ENCODE results near the gene MAST2.

Gene MAST2

DNA sequence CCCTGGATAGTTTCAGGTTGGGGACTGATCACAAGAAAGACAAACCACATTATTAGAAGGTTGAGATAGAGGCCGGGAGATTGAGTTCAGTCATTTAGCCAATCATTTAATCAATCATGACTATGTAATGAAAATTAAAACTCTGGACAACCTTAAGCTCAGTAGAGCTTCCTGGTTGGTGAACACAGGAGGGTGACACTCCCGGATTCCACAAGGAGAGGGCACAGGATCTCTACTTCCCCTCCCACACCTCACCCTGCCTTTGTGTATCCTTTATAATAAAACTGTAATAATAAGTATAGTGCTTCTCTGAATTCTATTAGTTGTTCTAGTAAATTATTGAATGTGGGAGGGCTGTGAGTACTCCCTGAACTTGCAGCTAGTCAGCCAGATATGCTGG lies 178.9 kb downstream of the MAST2 start:
- no peak for DNase-seq (ENCODE audit: low read depth)

DNA sequence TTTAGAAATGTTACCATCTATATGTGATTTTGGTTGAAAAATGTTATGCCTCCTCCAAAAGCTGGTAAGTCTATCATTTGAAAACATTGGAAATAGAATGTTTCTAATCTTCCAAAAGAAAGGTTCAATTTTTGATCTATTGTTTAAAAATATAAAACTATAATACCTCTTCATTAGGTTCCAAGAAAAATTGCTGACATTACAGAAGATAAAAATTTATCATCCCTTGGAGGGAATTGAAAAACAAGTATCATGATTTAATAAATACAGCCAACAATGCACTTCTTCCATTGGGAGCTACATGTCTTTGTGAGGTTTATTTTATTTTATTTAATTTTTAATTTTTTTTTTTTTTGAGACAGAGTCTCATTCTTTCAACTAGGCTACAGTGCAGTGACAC lies 180.6 kb downstream of the MAST2 start:
- DNase-seq (ENCODE audit: low read depth): no peak

DNA sequence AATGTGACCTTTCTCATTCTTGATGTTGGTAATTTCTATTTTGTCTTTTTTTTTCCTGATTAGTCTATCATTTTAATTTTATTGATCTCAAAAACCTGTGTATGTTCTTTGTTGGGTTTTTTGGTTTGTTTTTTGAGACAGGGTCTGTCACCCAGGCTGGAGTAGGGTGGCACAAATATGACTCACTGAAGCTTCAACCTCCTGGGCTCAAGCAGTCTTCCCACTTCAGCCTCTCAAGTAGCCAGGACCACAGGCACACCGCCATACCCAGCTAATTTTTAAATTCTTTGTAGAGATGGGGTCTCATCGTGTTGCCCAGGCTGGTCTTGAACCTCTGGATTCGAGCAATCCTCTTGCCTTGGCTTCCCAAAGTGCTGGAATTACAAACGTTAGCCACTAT lies 183.8 kb downstream of the MAST2 start:
- no peak for DNase-seq (ENCODE audit: low read depth)

DNA sequence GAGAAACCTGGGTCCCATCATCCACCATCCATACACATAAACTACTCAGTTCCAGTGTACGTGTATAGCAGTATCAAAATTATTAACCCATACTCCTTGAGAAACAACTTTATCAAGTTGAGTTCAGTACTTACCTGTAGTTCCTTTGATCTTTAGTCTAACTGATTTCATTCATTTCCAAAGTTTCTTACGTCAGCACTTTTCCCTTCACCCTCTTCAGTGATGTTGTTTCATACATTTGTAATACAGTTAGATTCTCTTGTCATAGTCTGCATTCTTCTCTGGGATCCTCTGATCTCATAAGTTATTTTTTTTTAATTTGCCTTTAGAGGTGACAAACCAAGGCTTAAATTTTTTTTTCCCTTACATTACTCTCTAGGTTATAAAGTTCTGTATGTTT lies 185.8 kb downstream of the MAST2 start:
- no peak for DNase-seq (ENCODE audit: low read depth)

DNA sequence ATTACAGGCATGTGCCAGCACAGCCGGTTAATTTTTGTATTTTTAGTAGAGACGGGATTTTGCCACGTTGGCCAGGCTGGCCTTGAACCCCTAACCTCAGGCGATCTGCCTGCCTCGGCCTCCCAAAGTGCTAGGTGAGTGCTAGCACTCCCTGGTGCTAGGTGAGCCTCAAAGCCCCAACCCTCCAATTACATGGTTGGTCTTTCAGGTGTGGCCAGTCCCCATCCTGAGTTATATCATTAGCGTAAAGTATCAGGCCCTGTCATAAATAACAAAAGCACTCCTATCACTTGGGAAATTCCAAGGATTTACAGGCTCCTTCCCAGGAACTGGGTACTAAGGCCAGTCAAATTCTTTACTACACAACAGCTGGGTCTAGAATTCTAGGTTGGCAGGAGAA lies 191.0 kb downstream of the MAST2 start:
- DNase-seq (ENCODE audit: low read depth): no peak

DNA sequence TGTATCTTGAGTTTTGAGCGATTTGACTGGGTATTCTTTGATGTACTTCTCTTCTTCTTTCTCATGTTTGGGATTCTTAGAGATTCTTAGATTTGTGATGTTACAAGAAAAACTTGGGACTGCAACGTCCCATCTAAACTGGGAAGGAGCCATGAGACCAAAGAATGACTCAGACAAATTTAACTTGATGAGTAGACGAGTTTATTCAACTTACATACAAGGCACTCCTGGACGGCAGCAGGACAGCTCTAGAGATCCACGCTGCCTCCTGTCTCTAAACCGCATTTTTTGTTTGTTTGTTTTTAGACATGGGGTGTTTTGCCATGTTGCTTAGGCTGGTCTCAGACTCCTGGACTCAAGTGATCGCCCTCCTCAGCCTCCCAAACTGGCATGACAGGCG lies 191.9 kb downstream of the MAST2 start:
- DNase-seq (ENCODE audit: low read depth): no peak

DNA sequence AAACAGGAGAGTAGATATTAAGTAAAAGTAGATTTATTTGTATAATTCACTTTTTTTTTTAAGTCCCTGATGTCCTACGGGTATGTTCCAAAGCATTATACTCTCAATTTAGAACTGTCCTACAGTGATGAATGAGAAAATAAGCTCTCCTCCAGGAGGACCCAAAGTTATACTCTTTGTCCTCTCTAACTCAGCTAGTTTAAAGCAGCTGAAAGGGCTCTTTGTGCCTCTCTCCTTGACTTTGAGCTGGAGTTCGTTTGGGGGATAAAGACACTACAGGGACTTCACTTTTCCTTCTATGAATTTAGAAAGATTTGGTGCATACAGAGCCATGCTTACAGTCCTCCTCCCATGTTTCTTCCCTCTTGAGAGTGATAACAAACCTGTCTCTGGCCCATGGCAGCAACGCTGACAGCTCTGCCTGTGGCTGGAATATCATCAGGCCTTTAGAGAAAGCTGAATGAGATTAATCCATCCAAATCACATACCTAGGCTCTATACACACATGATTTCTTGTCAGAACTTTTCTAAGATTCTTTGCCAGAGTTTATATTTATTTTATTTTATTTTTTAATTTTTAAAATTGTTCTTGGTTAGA lies 194.7 kb downstream of the MAST2 start:
- DNase-seq (ENCODE audit: low read depth): no peak

DNA sequence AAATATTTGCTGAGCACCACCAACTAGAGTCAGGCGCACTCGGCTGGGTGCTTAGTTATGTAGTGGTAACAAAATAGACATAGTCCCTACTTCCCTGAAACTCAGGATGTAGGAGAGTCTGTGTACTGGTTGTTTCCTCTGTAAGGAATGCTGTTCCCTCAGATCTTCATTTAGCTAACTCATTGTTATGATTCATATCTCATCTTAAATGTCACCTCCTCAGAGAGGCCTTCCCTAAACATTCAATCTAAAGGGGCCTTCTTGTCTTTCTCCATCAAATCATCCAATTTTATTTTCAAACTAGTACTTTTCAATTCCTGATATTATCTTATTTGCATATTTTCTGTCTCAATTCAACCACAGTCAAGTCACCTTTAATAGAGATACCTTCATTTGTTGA lies 196.1 kb downstream of the MAST2 start:
- DNase-seq (ENCODE audit: low read depth): no peak

DNA sequence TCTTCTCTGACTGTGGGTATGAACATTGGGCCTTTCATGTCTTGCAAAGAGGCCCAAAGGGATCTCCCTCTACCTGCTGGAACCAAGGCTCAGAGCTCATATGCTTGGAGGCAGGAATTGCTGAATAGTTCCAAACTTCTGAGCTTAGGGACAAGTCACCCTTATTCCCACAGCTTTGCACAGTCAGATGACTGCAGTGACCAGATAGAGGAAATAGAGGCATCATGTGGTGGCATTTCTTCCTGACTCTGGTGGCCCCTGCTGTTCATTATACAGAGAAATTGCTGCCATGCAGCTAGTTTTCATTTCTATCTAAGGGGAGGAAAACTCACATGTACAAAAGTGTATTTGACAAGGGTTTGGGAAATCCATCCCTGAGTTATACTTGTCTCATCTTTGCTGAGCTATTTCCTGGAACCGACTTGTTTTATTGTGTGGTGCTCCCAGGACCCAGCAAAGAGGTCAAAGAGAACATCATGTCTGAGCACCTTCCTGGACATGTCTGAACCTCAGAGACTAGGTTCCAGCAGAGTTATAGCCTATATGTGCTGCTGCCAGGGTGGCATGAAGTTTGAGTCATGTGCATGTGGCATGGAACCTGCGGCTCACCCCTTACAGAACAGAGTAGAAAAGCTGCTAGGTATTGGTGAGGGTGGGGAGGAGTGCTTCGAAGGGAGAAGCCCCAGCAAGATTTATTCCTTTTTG lies 197.8 kb downstream of the MAST2 start:
- no peak for DNase-seq (ENCODE audit: low read depth)

DNA sequence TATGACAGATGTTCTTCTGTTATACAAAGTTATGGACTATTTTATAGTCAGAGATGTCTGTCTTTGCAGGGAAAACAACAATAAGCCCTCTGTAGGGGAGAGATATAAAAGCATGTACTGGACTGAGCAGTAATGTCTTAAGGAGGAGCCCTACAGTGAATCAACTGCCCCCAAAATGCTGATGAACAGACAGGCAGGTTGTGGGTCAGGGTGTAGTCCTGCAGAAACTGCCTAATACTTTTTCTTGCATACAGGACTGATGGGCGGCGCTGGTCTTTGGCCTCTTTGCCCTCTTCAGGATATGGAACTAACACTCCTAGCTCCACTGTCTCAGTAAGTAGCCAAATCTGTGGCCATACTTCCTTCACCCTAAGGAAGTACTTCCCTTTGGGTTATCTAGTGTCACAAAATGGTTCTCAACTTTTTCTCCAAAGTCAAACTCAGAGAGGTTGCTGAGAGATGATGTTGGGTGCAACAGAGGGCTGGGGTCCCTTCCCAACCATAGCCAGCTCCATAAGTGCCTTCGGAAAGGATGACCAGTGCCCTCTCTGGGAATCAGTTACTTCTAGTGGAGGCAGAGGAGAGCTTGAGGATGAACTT lies 199.2 kb downstream of the MAST2 start:
- DNase-seq (ENCODE audit: low read depth): no peak

DNA sequence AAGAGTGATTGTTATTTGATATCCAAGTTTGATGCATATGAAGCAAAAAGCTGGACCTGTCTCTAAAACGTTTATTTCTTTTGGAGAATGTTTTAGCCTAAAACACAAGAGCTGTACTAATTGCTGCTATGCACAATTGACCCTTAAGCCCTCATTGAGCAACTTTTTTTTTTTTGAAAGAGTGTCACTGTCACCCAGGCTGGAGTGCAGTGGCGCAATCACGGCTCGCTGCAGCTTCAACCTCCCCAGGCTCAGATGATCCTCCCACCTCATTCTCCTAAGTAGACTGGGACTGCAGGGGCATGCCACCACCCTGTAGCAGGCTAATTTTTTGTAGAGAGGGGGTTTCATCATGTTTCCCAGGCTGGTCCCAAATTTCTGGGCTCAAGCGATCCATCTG lies 199.9 kb downstream of the MAST2 start:
- DNase-seq (ENCODE audit: low read depth): no peak

DNA sequence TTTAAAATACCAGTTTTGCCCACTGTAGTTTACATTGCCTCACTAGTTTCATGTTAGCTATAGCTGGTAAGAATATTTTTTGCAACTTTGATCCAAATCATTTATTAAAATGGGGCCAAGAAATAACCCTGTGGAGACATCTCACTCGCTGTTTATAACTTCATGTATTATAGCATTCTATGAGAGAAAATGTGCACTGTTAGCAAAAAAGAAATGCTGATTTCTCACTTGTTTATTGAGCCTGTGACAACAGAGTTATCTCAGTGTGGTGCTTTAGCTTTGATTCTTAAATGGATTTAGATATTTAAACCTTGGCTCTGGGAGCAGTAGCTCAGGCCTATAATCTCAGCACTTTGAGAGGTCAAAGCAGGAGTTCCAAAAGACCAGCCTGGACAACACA lies 201.1 kb downstream of the MAST2 start:
- DNase-seq (ENCODE audit: low read depth): no peak

DNA sequence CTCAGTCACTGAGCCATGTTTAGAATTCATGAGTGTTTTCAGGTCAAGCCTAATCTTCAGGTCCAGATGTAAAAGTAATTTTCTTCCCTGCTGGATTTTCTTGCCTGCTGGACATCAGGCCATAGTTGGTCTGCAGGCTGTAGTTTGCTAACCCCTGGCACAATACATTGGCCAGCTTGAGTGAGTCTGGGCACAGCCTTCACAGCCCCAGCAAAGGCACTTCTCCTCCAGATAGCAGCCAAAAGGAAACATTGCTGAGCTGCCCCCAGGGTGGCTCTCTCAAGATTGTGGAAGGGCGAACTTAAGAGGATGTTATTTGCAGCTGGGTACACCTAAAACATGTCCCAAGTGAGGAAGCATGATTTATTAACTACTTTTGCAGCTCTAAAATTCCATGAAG lies 202.2 kb downstream of the MAST2 start:
- no peak for DNase-seq (ENCODE audit: low read depth)

DNA sequence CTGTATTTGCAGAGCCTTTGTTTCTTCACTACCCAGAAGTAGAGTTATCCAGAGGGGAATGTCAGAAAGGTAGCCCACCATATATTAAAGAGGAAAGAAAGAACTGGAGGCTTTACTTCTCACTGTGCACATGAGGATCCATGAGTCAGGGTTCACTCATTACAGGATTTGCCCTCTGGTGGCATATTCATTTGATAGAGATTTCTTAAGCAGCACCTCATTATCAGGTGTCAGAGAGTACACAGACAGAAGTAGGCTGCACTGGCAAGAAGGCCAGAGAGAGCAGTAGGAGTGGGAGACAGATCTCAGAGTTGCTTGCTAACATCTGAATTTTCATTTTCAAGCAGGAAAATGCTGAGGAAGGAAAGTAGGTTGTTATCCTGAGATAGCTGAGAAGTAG lies 205.2 kb downstream of the MAST2 start:
- no peak for DNase-seq (ENCODE audit: low read depth)

DNA sequence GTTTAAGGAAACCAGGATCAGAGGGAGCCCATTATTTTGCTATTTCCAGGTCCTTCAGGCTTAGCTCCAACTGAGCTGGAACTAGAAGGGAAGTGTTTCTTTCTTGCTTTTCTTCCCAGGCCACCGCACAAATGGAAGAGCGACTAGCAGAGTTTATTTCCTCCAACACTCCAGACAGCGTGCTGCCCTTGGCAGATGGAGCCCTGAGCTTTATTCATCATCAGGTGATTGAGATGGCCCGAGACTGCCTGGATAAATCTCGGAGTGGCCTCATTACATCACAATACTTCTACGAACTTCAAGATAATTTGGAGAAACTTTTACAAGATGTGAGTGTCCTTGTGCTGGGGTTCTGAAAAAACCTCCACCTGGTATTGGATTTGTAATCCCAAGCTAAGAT lies 207.2 kb downstream of the MAST2 start:
- DNase-seq (ENCODE audit: low read depth): no peak

DNA sequence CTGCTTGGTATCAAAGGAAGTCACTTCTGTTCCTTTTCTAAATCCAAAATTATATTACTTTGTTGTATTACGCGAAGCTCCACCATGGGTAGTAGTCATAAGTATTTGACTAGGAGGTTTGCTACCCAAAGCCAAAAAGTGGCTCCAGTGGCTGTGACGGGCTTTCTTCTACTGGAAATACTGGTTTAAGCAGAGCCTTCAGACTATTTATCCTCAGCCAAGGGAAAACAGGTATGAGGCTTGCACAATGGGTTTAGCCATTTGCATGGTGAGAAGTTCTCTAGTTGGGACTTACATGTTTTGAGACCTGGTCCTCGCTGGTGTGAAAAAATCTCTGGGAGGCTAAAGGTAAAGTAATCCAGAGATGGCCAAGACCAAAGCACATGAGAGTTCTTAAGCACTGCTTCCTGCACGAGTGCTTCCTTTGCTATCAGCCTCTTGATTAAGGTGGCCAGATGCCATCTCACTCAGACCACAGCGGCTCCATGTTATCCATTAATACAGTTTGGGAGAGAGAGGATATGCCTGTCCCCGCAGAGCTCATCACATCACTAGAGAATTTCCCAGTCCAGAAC lies 207.8 kb downstream of the MAST2 start:
- DNase-seq (ENCODE audit: low read depth): no peak

DNA sequence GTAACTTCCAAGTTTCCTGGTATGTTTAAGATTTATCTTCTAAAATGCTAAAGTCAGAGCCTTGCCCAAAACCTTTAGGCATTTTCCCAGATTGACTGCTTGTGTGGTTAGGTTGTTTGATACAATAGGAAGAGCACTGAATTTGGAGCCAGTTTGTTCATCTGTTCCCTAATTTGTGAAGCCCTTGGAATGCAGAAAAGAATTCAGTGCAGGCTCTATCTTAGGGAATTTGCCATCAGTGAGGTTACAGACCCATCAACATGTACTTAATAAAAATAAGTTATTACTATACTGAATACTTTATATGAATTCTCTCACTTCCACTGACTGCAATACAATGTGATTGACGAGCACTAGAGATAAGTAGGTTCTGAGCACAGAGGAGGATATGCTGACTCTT lies 208.8 kb downstream of the MAST2 start:
- no peak for DNase-seq (ENCODE audit: low read depth)

DNA sequence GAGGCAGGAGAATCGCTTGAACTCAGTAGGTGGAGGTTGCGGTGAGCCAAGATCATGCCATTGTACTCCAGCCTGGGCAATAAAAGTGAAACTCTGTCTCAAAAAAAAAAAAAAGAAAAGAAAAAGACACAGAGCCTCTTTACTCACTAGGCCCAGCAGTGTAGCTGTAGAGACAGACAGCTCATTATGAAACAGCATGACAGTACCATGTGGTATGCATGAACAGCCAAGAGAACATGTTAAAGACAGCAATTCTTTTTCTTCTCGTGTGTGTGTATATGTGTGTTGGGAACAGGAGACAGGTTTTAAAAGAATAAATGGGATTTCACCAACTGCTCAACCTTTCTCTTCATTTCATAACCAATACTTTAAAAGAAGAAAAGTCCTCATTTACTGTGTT lies 210.2 kb downstream of the MAST2 start:
- no peak for DNase-seq (ENCODE audit: low read depth)

DNA sequence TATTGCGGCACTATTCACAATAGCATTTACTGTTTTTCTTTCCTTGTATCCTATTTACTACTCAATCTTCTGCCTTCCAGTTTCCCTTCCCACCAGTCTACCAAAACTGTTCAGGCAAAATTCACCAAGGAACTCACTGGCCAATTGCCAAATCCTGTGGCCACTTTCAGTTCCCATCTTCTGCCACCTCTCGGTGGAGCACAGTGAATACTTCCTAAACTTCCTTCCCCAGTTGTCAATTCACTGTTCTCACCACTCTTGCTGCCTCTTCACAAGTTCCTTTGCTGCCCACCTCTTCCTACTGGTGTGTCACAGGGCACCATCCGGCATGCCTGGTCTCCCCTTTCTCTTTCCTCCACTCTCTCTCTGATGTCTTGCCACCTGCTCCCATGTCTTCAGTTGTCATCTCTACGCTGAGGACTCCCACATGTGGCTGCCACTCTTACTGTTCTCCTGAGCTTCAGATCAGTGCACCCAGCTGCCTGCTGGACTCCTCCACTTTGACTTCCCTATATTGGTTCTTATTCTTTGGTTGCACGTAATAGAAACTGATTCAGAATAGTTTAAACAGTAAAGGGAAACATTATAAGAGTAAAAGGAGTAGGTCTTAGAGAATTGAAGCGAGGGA lies 214.6 kb downstream of the MAST2 start:
- DNase-seq (ENCODE audit: low read depth): no peak

DNA sequence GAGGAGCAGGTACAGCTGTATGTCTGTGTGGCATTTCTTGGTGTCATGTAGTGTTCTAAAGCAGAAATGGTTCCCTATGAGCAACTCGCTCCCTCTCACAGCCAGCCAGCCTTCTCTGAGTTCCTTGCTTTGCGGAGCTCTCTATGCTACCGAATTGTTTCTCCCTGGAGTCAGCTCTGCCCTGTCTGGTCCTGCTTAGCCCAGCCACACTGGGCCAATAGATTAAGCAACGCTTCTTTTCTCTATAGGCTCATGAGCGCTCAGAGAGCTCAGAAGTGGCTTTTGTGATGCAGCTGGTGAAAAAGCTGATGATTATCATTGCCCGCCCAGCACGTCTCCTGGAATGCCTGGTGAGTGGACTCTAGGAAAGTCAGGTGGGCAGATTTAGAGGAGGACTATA lies 215.9 kb downstream of the MAST2 start:
- no peak for DNase-seq (ENCODE audit: low read depth)

DNA sequence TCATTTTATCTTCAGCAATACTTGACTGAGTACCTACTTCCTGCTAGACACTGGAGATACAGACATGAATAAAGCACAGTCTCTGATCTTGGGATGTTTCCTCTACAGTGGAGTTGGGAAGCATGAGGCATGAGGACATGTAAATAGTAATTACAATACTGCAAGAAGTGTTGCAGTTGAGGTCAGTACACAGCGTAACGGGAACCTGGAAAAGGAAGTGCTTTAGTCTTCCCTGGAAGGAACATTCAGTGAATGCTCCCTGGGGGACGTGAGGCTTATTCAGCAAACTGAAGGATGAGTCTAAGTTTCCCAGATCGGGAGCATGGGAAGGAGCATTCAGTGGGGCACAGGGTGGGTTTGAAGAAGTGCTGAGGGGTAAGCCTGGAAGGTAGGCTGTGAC lies 216.6 kb downstream of the MAST2 start:
- DNase-seq (ENCODE audit: low read depth): no peak

DNA sequence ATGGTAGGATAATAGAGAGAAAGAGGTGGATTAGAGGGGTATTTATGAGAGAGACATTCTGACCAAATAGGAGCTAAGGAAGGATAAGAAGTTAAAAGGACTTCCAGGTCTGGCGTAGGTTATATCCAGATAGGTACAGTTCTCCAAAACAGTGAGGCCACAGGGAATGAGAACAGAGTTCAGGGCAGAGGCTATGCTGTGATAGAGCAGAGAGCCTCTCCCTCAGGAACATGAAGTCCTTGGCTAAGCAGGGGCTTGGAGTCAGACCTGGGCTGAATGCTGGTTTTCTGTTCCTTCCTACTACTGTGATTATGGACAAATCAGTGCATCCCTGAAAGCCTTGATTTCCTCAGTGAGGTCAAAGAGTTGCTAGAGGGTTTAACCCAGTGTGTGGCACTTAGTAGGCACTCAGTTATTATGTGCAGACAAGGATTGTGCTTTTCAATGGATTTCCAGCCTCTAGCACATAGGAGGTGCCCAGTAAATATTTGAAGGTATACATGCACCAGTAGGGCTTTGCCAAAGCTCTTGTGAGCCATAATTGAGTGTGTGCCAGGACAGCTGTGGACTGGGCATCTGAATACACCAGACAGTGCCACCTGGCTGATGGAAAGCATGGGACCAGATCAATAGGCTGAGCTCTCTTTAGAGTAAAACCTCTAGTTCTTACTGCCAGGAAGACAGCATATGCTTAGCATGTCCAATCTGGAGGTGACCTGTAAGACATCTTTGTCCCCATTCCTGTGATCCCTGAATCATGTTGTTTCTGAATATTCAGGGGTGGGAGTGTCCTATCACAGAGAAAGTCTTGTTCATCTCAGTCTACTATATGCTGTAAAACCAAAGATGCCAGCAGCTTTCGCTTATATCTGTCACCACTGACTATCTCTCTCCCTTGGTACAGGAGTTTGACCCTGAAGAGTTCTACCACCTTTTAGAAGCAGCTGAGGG lies 217.9 kb downstream of the MAST2 start:
- DNase-seq (ENCODE audit: low read depth): no peak

All from activated T-cell treated with anti-CD3 and anti-CD28 coated beads for 1 hour (primary cell).